HG02840 (cell line): Measurements from ENCODE around the gene TACC2.
A peak's percentile ranks its signal among the peaks of the same experiment; 100 is the strongest.
"Not testable (repeated sequence)": the region's sequence is repeated elsewhere in the genome, so short reads cannot be mapped to it uniquely, and the experiment has no call there.

Experiments
- ATAC-seq: cut with Tn5 transposase; IDR thresholded peaks from one replicate; pipeline ENCODE4 v1.9.1; 2021; ENCODE audit warnings: mild to moderate bottlenecking, moderate library complexity, moderate number of reproducible peaks; ENCODE audit not compliant: unreplicated experiment, low FRiP score

Gene TACC2

GRCh38 chr10:121988361-121989324, at the start of gene TACC2:
Gene TACC2 (plus strand): TSS chr10:121989163. CDS start chr10:122021982, 32,819 bp downstream.
- no peak for ATAC-seq

GRCh38 chr10:121941532-121941931, 47.4 kb upstream of the TACC2 start:
- ATAC-seq, result no peak

- no peak for ATAC-seq
Observed at GRCh38 chr10:121942749-121943416, 46.1 kb upstream of the TACC2 start.

GRCh38 chr10:121947343-121948330, 41.3 kb upstream of the TACC2 start:
- no peak for ATAC-seq

GRCh38 chr10:121949049-121949448, 39.9 kb upstream of the TACC2 start:
- no peak for ATAC-seq

- no peak for ATAC-seq
Observed at GRCh38 chr10:121949451-121949850, 39.5 kb upstream of the TACC2 start.

GRCh38 chr10:121952226-121952625, 36.7 kb upstream of the TACC2 start:
- ATAC-seq, result no peak

GRCh38 chr10:121956111-121957061, 32.6 kb upstream of the TACC2 start:
- ATAC-seq, result no peak

- ATAC-seq, result no peak
Observed at GRCh38 chr10:121959671-121960070, 29.3 kb upstream of the TACC2 start.

- ATAC-seq, result no peak
Observed at GRCh38 chr10:121961456-121961855, 27.5 kb upstream of the TACC2 start.

GRCh38 chr10:121965996-121966395, 23.0 kb upstream of the TACC2 start:
- no peak for ATAC-seq

GRCh38 chr10:121969086-121969485, 19.9 kb upstream of the TACC2 start:
- not testable (repeated sequence) for ATAC-seq

- no peak for ATAC-seq
Observed at GRCh38 chr10:121974019-121974534, 14.9 kb upstream of the TACC2 start.

- peak; percentile 79 for ATAC-seq
Observed at GRCh38 chr10:121974535-121975294, 14.2 kb upstream of the TACC2 start, which contains the start of gene NSMCE4A. Gene NSMCE4A (minus strand): TSS chr10:121975217. CDS start chr10:121975165, 52 bp downstream.

- ATAC-seq, result no peak
Observed at GRCh38 chr10:121975295-121976086, 13.5 kb upstream of the TACC2 start.

- no peak for ATAC-seq
Observed at GRCh38 chr10:121976607-121977006, 12.4 kb upstream of the TACC2 start.

- no peak for ATAC-seq
Observed at GRCh38 chr10:121978511-121978910, 10.5 kb upstream of the TACC2 start.
